Right renal pelvis (tissue), 4 donors: ENCODE measurements around the gene ADARB2. TPM values are rescaled to one million over a fixed set of nuclear protein-coding genes. Genes with fewer than 3 reads are reported as not detected.
A peak's percentile ranks its signal among the peaks of the same experiment; 100 is the strongest.
"Not testable (repeated sequence)": the region's sequence is repeated elsewhere in the genome, so short reads cannot be mapped to it uniquely, and the experiment has no call there.

Source experiments
- DNase-seq, 4 donors: peaks; one replicate each; pipeline ENCODE4 v3.0.0-alpha.2; 2013; ENCODE audit warnings: low read depth in 4 of 4, low spot score in 3 of 4, missing footprints in 1 of 4
- polyA plus RNA-seq, 4 donors: library from polyadenylated mRNA; unstranded; fragments of 120-200 nt; gene quantifications; one replicate each; pipeline ENCODE4 v1.2.1, GENCODE V29; 2013; ENCODE audit not compliant: insufficient read length in 4 of 4

ADARB2 gene
- polyA plus RNA-seq, 4 donors: 0.90 to 1.8 (median 1.4) TPM

DNA sequence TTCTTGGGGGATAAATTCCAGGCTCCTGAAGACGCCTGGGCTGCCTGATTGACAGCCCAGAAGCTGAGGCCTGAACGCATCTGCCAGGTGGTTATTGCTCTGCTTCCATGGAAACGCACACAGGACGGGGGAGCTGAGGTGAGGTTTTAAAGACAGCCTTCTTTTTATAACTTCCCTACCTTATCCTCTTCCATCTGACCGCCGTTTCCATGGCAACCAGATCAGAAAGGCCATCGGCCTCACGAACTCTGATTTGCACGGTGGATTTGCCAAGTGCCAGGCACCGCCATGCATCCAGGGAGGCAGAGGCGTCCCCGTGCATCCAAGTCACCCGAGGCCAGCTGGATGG is 260.9 kb downstream of the ADARB2 start:
- DNase-seq: no peak

DNA sequence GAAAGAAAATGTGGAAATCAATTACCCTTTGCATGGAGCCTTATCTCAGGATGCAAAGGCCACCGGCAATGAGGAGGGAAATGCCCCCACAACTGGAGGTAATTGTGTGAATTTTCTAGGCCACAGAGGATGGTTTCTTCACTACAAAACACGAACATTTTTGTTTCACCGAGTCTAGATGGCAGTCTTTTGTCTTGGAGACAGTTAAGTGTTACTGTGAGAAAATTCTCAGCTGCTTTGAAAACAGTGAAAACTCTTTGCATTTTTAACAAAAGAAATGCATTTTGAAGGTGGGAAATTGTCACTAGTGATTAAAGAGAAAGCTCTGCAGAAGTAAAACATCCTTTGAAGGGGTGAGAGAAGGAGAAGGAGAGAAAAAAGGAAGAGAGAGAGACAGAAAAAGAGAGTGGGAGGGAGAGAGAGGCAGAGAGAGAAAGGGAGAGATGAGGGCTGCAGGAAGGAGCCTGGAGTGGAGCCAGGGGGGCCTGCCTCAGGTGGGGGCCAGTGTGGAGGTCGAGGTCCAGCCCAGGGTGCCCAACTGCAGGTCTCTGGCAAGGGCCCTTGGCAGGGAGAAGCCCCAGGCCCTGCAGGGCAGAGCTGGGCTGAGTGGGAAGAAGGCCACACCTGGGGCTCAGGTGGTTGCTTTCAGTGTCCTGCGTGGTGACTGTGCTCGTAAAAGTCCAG is 261.4 kb downstream of the ADARB2 start:
- no peak for DNase-seq

DNA sequence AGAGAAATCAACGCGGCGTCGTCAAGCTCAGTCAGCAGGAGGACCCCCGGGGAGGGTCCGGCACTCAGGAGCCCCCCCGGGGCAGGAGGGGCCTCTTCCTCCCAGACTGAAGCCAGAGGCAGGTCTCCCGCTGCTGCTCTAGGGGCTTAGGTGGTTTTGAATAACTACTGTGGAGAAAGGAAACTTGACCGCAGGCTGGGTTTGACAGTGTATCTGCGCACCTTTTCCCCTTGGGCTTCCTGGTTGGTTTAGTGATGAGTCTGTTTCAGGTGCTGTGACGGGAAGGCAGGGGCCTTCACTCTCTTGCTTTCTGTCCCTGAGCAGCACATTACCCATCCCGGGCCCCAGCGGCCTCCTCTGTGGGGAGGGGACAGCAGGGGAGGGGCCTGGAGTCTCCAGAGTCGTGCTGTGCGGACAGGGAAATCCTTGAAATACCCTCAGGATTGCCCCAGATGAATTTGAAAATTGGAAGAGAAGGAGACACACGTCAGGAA is 262.2 kb downstream of the ADARB2 start:
- DNase-seq: no peak

DNA sequence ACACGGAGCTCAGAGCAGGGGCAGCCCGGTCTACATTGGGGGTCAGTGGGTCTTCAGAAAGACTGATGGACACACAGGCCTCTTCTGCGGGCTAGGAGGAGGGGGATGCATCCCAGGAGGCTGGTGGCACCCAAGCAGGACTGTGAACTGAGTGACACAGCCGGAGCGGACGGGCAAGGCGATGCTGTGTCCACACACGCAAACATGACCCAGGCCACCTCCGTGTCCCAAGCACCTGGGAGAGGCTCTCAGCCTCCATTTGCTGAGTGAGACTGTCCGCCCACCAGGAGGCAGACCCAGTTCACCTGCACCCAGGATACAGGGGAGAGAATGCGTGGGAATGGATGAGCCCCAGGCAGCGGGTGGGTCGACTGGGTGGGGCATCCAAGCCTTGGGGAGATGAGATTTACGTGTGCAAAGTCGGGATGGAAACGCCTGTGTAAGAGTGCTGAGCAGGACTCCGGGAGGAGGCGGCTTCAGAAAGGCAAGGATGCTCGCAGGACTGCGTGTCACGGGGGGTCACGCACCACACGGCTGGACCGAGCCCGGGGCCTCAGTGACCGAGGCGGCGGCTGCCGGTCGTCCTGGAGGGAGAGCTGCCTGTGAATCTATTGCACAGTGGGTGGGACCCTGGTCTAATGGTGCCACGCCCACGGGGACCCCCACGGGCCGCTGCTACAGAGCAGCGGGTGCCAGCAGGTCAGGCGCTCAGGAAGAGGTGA is 262.8 kb downstream of the ADARB2 start:
- no peak for DNase-seq

DNA sequence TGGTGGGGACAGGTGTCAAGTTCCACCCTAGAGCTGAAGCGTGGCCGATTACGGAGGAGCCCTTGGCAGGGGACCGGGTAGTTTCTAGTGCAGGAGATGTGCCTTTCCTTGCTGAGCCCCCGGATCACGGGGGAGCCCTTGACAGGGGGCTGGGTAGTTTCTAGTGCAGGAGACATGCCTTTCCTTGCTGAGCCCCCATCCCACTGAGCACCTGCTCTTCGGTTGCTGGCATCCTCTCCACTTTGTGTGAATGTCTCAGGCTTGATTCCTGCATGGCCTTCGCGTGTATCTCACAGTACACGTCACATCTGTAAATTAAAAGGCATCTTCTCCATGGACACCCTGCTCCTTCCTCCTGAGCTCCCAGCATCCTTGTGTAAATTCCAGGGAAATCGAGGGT is 263.5 kb downstream of the ADARB2 start:
- no peak for DNase-seq

DNA sequence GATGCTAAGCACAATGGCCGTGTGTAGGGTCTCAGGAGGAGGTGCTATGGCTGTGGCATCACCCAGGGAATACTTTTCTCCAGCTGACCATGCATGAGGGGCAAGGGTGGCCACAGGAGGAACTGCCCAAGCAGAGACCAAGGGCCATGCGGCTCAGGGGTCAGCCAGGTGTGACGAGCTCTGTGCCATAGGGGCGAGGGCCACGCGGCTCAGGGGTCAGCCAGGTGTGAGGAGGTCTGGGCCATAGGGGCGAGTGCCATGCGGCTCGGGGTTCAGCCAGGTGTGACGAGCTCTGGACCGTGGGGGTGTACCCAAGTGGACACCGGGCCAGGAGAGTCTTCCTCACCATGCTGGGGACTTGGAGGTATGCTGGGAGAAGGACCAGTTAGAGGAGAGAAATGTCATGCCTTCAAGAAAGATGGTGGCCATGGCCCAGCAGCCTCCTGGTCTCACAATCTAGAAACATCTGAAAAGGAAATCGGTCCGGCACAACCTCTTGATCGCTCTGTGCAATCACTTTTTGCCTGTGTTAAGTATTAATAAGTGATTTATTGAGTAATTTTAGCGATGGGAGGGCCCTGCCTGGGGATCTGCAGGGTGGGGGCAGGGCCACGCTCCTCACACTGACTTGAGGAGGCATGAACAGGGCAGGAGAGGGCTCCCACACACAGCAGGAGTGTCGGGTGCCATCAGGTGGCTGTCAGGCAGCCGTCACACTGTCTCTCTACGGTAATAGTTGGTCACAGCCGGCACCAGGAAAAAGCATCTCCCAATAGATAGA is 265.0 kb downstream of the ADARB2 start:
- no peak for DNase-seq

DNA sequence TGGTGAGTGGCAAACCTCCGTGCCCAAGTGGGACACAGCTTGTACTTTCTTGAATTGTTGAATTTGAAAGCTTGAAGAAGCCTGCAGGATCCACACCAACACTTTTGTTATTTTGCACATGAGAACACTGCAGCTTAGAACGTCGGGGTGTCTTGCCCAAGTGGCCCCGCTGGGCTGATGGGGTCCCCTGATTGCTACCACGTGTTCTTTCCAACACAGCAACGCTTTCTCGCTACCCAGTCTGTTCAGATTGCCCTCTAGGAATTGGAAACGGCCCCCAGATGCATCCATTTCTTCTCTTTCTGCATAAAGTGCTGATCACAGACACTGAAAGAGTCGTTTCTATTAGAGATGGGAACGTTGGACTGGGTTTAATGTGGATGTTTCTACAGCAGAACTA is 268.5 kb downstream of the ADARB2 start:
- no peak for DNase-seq

DNA sequence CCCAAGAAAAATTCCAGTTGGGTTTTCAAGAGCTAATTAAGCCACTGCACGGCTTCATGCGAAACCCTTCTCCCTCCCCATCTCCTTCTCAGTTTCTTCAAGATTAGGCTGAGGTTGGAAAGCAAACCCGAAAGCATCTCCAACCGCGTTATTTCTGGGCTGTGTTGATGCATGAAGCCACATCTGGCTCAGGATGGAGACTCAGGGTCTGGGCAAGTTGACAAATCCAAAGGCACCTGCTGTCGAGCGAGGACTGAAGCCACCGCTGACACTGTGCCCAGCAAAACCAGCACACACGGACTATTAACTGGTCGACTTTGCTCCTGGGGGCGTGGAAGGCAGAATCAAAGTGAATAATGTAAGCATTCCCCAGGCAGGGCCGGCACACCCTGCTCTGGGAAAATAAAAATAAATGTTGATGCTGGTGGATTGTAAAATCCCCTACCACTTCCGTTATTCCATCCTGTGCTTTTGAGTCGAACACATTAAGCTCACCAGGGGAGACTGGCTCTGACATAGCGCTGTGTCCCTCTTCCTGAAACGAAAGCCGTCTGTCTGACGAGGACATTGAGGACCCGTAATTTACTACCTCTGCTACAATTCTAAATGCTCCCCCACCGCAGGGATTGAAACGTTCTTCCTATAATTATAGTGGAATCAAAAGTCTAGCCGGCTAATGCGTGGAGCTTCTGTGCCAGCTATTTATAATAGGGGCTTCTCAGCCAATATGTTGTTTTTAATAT is 269.8 kb downstream of the ADARB2 start:
- DNase-seq: no peak

DNA sequence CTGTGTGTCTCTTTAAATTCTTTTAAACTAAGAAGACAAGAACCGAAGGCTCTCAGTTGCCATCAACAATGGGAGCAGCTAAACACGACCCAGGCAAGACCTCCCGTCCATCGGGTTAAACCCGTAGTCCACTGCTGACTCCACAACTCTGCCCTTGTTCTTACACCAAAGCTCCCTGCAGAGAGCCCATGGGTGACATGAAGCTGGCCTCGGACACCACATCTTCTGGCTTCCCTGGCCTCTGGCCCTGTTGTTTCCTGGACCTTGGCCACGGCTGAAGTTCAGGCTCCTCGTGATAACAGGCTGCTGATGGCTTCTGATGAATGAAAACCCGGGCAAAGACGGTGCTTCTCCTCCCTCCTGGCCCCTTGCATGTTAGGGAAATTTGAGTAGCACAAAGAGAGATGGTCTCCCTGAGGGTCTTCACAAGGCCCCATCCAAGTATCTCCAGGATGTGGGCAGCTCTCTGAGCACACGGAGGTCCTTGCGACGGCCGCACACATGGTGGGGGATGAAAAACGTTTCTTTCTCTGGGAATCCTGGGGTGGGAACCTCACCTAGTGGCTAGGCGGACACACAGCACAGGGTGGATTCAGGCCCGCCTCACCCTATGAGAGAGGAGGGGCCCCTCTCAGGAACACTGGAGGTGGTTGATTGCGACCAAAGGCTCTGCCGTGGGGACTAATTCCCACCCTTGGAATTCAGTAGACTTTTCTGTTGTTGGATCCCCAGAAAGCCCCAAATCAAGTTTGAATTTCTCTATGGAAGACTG is 271.1 kb downstream of the ADARB2 start:
- DNase-seq: no peak

DNA sequence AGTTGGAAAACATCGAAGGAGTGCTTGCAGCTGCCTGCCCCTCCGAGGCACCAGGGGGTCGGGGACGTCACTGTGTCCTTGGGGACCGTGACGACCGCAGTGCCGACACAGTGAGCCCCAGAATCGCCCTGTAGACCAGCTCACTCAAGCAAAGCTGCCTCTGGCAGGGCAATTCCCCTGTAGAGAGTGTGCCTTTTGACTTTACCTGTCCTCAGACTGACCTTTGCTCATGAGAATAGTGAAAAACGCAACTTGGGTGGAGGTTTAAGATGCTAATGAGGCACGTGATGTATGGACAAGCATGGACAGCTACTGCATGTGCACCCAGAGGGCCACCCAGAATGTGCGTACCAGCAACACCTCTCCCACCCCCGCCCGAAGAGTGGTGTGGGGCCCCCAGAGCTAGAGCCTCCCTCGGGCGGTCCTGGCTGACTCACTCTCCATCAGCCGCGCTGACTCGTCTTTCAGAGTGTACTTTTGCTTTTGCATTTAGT is 271.9 kb downstream of the ADARB2 start:
- no peak for DNase-seq

DNA sequence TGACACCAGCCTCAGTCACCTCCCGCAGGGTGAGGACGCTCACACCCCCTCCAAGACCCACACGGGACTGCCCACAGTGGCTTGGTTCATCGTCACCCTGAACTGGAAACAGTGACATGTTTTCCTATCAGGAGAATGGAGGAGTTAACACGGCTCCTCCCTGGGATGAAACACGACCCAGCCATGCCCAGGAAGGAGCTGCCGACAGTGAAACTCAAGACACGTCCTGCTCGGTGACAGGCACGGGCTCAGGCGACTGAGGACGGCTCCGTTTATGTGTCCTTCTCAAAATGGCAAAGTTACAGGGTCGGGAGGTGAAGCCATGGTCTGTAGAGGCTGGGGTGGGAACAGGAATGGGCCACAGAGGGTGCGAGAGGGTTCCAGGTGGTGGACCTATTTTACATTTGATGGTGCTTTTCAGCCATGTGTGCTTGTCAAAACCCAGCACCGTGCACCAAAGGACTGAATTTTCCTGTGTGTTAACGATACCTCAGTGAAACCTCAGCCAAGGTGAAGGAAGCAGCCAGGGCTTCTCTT is 272.4 kb downstream of the ADARB2 start:
- peak in 2 of 4 donors; percentile 29 to 38 for DNase-seq

DNA sequence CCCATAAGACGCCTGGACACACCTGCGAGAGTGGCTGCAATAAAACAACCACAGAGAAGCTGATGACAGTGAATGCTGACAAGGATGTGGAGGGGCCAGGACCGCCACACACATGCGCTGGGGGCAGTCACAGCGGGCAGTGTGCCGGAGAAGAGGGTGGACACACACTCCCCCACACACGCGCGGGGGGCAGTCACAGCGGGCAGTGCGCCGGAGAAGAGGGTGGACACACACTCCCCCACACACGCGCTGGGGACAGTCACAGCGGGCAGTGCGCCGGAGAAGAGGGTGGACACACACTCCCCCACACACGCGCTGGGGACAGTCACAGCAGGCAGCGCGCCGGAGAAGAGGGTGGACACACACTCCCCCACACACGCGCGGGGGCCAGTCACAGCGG is 273.4 kb downstream of the ADARB2 start:
- not testable (repeated sequence) for DNase-seq

DNA sequence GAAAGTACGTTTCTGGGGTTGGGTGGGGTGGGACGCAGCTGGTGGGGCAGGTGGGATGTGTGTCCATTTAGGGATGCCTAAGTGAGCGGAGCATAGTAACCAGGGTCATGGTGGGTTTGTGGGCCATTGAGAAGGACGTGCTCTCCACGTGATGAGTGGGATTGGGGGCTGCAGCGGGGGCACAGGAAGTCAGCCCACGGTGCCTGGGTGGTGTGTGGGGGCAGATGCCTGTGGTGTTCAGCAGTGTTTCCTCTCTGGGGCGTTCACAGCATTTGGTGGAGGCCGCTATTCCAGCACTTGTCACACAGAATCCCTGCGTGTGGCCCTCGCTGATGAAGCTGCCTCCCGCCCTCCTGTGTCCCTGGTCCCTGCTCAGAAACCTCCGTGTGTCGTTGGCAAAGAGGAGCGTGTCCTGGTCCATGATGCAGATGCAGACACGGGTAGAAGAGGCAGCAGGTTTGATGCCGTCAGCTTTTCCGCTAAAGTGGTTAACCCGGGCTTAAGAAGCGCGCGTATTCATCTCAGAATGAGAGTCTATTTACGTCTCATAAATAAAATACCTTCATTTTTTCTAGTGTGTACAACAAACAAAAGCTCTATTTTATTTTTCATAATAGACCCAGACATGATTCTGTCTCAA is 274.2 kb downstream of the ADARB2 start:
- no peak for DNase-seq

DNA sequence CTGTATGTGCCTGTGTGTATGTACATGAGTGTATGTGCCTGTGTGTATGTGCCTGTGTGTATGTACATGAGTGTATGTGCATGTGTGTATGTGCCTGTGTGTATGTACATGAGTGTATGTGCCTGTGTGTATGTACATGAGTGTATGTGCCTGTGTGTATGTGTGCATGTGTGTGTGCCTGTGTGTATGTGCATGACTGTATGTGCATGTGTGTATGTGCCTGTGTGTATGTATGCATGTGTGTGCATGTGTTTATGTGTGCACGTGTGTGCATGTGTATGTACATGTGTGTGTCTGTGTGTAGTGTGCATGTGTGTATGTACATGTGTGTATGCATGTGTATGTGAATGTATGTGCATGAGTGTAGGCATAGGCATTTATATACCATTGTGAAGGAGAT is 274.8 kb downstream of the ADARB2 start:
- no peak for DNase-seq

DNA sequence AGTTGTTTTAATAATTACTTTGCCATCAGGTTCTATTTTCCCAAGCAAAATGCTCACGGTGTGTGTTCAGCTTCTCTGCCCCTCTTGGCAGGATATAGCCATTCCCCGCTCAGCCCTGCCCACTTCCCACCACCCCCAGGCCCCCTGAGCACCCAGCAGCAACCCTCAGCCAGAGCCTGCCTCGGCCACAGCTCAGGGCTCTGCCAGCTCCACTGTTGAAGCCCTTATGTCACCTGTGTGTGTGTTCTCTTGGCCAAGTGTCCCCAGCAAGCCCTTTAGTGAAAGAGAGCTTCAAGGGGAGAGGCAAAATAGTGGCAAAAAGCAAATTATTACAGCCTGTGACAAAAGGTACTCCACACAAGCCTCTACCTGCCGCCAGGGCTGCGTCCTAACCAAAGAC is 275.3 kb downstream of the ADARB2 start:
- DNase-seq: no peak

DNA sequence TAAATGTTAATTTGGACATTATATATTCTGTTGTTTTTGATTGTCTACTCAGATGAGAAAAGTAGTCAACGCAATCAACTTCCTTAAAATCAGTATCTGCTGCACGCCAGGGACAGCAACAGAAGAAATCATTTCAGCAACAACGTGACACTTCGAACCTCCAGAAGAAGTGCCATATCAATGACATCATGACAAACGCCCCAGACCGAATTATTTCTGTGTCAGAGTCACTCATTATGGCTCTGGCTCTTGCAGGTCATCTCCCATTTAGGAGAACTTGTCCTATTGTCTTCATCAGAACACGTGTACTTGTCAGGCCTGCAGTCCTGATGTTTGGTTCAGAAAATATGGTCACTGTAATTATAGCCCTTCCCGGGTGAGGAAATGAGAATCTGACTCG is 276.3 kb downstream of the ADARB2 start:
- no peak for DNase-seq

DNA sequence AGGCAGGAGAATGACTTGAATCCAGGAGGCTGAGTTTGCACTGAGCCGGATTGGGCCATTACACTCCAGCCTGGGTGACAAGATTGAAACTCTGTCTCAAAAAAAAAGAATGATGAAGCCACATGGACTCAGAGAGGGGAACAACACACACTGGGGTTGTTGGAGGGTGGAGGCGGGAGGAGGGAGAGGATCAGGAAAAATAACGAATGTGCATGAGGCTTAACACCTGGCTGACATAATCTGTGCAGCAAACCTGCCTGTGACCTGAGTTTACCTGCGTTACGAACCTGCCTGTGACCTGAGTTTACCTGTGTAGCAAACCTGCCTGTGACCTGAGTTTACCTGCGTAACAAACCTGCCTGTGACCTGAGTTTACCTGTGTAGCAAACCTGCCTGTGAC is 277.7 kb downstream of the ADARB2 start:
- DNase-seq: not testable (repeated sequence)

DNA sequence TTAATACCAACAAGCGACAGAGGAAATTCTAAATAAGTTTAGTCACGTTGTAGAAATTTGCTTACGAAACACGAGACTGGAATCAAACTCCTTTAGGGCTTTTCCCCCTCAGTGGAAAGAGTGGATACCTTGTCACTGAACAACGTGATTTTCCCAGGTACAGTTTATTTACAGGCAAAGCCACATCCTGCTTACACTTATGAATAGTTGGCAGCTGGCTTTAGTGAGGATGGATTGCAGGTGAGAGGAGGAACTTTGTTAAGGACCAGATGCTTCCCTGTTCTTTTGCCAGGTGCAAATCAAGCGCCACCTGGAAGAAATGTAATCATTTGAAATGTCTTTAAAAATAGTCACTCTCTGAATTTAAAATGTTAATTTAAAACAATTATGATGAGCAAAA is 282.4 kb downstream of the ADARB2 start:
- no peak for DNase-seq

DNA sequence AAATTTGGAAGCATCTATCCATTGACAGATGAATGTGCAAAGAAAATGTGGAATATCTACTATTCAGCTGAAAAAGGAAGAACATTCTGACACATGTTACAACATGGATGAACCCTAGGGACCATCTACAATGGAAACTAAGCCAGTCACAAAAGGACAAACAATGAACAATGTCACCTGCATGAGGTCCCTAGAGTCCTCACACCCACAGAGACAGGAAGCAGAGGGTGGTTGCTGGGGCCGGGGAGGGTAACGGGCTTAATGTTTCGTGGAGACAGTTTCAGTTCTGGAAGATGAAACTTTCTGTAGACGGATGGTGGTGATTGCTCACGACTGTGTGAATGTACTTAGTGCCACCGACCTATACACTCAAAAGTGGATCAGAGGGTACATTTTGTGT is 282.9 kb downstream of the ADARB2 start:
- no peak for DNase-seq
